ENCODE data around the gene LMAN2. TPM values are rescaled to one million over a fixed set of nuclear protein-coding genes. Genes with fewer than 3 reads are reported as not detected.
"Not testable (repeated sequence)": the region's sequence is repeated elsewhere in the genome, so short reads cannot be mapped to it uniquely, and the experiment has no call there.

Gene LMAN2
- total RNA-seq, 1 donor from 2014 or later, result 103 TPM

DNA sequence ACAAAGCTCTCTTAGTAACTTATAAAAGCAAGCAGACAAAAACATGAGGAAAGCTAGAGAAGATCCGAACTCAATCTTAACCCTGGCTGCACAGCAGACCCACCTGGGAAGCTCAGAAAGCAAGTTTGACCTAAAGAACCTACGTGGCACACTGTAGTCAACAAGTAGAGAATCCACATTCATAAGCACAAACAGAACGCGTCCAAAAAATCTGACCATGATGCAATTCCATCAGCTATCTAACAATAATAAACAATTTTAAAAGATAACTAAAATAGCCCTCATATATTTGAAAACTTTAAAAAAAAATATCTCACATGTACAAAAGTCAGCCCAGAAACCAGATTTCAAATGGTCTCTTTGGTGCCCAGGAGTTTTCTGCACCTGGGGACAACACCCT, 4.6 kb downstream of the LMAN2 start:
- Histone ChIP-seq H3K79me2 (ENCODE audit: insufficient read depth, low read length) (peaks cover 88% of the 10 kb centered on the region), H3K36me3 (ENCODE audit: insufficient read depth, low read length) (peaks cover 24% of the 10 kb centered on the region), H2AFZ (ENCODE audit: low read depth, low read length) (no peak overlapping the region), H3K4me3 (ENCODE audit: insufficient read depth, low read depth, low read length) (no peak overlapping the region), H3K9me3 (ENCODE audit: insufficient read depth, low read depth, low read length) (no peaks in the 10 kb centered on the region), H3K4me2 (ENCODE audit: low read length) (no peak overlapping the region), H3K27me3 (ENCODE audit: insufficient read depth, low read length) (no peaks in the 10 kb centered on the region), H4K20me1 (ENCODE audit: insufficient read depth, low read length) (peaks cover 62% of the 10 kb centered on the region), H3K27ac (ENCODE audit: low read depth, low read length) (no peak overlapping the region), H3K9ac (ENCODE audit: low read length) (no peak overlapping the region), H3K4me1 (ENCODE audit: insufficient read depth, low read length) (peaks cover 14% of the 10 kb centered on the region)
- FAIRE-seq (no peak), DNase-seq (ENCODE audit: low read depth) (no peak)
- H3K27me3 Mint-ChIP-seq (ENCODE audit: low read depth, unreplicated experiment), result no peaks in the 10 kb centered on the region
- no peaks in the 10 kb centered on the region for H3K9me3 Mint-ChIP-seq (ENCODE audit: unreplicated experiment)
- no peak overlapping the region for H3K4me3 Mint-ChIP-seq (ENCODE audit: unreplicated experiment)
- H3K4me1 Mint-ChIP-seq (ENCODE audit: low read depth, unreplicated experiment), result peaks cover 15% of the 10 kb centered on the region
- H3K36me3 Mint-ChIP-seq (ENCODE audit: low read depth, unreplicated experiment), result no peaks in the 10 kb centered on the region
- TF ChIP-seq, protein P1, sequence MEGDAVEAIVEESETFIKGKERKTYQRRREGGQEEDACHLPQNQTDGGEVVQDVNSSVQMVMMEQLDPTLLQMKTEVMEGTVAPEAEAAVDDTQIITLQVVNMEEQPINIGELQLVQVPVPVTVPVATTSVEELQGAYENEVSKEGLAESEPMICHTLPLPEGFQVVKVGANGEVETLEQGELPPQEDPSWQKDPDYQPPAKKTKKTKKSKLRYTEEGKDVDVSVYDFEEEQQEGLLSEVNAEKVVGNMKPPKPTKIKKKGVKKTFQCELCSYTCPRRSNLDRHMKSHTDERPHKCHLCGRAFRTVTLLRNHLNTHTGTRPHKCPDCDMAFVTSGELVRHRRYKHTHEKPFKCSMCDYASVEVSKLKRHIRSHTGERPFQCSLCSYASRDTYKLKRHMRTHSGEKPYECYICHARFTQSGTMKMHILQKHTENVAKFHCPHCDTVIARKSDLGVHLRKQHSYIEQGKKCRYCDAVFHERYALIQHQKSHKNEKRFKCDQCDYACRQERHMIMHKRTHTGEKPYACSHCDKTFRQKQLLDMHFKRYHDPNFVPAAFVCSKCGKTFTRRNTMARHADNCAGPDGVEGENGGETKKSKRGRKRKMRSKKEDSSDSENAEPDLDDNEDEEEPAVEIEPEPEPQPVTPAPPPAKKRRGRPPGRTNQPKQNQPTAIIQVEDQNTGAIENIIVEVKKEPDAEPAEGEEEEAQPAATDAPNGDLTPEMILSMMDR (IDR thresholded peaks at IDR 0.05; ENCODE audit: insufficient read depth, low read depth, low read length), result no peak
- TF ChIP-seq EZH2 (IDR thresholded peaks at IDR 0.05; ENCODE audit: insufficient read depth, low read length), result no peak
- H3K27ac Mint-ChIP-seq (ENCODE audit: unreplicated experiment), result no peak overlapping the region

DNA sequence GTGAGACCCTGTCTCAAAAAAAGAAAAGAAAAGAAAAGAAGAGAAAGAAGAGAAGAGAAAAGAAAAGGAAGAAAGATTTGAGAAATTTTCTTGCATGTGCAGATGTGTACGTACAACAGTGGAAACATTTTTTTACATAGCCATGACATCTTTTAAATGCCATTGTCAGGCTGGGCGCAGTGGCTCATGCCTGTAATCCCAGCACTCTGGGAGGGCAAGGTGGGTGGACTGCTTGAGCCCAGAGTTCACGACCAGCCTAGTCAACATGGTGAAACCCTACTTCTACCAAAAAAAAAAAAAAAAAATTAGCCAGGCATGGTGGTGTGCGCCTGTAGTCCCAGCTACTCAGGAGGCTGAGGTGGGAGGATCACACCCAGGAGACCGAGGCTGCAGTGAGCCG, 6.6 kb downstream of the LMAN2 start:
- TF ChIP-seq EZH2 (IDR thresholded peaks at IDR 0.05; ENCODE audit: insufficient read depth, low read length), result no peak
- TF ChIP-seq, protein P1 (IDR thresholded peaks at IDR 0.05; ENCODE audit: insufficient read depth, low read depth, low read length), result no peak
- peaks cover 24% of the 10 kb centered on the region for H3K36me3 ChIP-seq (ENCODE audit: insufficient read depth, low read length)
- no peak overlapping the region for H3K9ac ChIP-seq (ENCODE audit: low read length)
- DNase-seq (ENCODE audit: low read depth), result no peak
- no peak overlapping the region for H3K4me2 ChIP-seq (ENCODE audit: low read length)
- H3K9me3 ChIP-seq (ENCODE audit: insufficient read depth, low read depth, low read length), result no peaks in the 10 kb centered on the region
- Mint-ChIP-seq H3K36me3 (ENCODE audit: low read depth, unreplicated experiment) (peaks cover 6% of the 10 kb centered on the region), H3K27ac (ENCODE audit: unreplicated experiment) (no peak overlapping the region), H3K4me3 (ENCODE audit: unreplicated experiment) (no peak overlapping the region), H3K4me1 (ENCODE audit: low read depth, unreplicated experiment) (peaks cover 7% of the 10 kb centered on the region), H3K9me3 (ENCODE audit: unreplicated experiment) (no peaks in the 10 kb centered on the region), H3K27me3 (ENCODE audit: low read depth, unreplicated experiment) (no peaks in the 10 kb centered on the region)
- H3K27me3 ChIP-seq (ENCODE audit: insufficient read depth, low read length), result no peaks in the 10 kb centered on the region
- no peak overlapping the region for H3K27ac ChIP-seq (ENCODE audit: low read depth, low read length)
- peaks cover 59% of the 10 kb centered on the region for H4K20me1 ChIP-seq (ENCODE audit: insufficient read depth, low read length)
- FAIRE-seq, result no peak
- peaks cover 4% of the 10 kb centered on the region for H3K4me1 ChIP-seq (ENCODE audit: insufficient read depth, low read length)
- no peak overlapping the region for H2AFZ ChIP-seq (ENCODE audit: low read depth, low read length)
- H3K79me2 ChIP-seq (ENCODE audit: insufficient read depth, low read length), result peaks cover 85% of the 10 kb centered on the region
- H3K4me3 ChIP-seq (ENCODE audit: insufficient read depth, low read depth, low read length), result no peak overlapping the region

DNA sequence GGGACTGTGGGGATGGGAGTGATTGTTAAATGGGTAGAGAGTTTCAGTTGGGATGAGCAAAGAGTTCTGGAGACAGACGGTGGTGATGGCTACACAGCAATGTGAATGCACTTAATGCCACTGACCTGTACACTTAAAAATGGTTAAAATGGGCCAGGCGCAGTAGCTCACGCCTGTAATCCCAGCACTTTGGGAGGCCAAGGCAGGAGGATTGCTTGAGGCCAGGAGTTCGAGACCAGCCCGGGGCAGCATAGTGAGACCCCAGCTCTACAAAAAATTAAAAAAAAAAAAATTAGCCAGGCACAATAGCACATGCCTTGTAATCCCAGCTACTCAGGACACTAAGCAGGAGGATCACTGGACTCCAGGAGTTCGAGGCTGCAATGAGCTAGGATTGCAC, 7.7 kb downstream of the LMAN2 start:
- peaks cover 20% of the 10 kb centered on the region for H3K36me3 ChIP-seq (ENCODE audit: insufficient read depth, low read length)
- H3K4me3 Mint-ChIP-seq (ENCODE audit: unreplicated experiment), result no peak overlapping the region

DNA sequence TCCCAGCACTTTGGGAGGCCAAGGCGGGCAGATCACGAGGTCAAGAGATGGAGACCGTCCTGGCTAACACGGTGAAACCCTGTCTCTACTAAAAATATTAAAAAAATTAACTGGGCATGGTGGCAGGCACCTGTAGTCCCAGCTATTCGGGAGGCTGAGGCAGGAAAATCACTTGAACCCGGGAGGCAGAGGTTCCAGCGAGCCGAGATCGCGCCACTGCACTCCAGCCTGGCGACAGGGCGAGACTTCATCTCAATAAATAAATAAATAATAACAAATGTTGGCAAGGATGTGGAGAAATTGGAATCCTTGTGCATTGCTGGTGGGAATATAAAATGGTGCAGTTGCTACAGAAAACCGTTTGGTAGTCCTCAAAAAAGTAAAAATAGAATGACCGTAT, 8.5 kb downstream of the LMAN2 start:
- not testable (repeated sequence) for H3K4me2 ChIP-seq (ENCODE audit: low read length); H3K36me3 Mint-ChIP-seq (ENCODE audit: low read depth, unreplicated experiment); FAIRE-seq; H3K27ac ChIP-seq (ENCODE audit: low read depth, low read length); H3K27me3 Mint-ChIP-seq (ENCODE audit: low read depth, unreplicated experiment); H3K9me3 Mint-ChIP-seq (ENCODE audit: unreplicated experiment); H3K9ac ChIP-seq (ENCODE audit: low read length); H3K4me1 ChIP-seq (ENCODE audit: insufficient read depth, low read length); H2AFZ ChIP-seq (ENCODE audit: low read depth, low read length); H3K4me3 Mint-ChIP-seq (ENCODE audit: unreplicated experiment); H3K9me3 ChIP-seq (ENCODE audit: insufficient read depth, low read depth, low read length); DNase-seq (ENCODE audit: low read depth); H3K27me3 ChIP-seq (ENCODE audit: insufficient read depth, low read length); H3K4me1 Mint-ChIP-seq (ENCODE audit: low read depth, unreplicated experiment); H3K4me3 ChIP-seq (ENCODE audit: insufficient read depth, low read depth, low read length); H3K27ac Mint-ChIP-seq (ENCODE audit: unreplicated experiment)
- peaks cover 65% of the 10 kb centered on the region for H4K20me1 ChIP-seq (ENCODE audit: insufficient read depth, low read length)
- peaks cover 84% of the 10 kb centered on the region for H3K79me2 ChIP-seq (ENCODE audit: insufficient read depth, low read length)
- peaks cover 21% of the 10 kb centered on the region for H3K36me3 ChIP-seq (ENCODE audit: insufficient read depth, low read length)

More for the DNA sequence above, 7.7 kb downstream of the LMAN2 start:
- H3K9me3 ChIP-seq (ENCODE audit: insufficient read depth, low read depth, low read length), result no peaks in the 10 kb centered on the region
- H3K9ac ChIP-seq (ENCODE audit: low read length), result no peak overlapping the region
- peaks cover 6% of the 10 kb centered on the region for H3K36me3 Mint-ChIP-seq (ENCODE audit: low read depth, unreplicated experiment)
- FAIRE-seq (no peak), DNase-seq (ENCODE audit: low read depth) (no peak)
- no peaks in the 10 kb centered on the region for H3K27me3 Mint-ChIP-seq (ENCODE audit: low read depth, unreplicated experiment)
- no peaks in the 10 kb centered on the region for H3K4me1 Mint-ChIP-seq (ENCODE audit: low read depth, unreplicated experiment)
- H3K27me3 ChIP-seq (ENCODE audit: insufficient read depth, low read length), result no peaks in the 10 kb centered on the region
- no peak overlapping the region for H3K4me2 ChIP-seq (ENCODE audit: low read length)
- H3K27ac ChIP-seq (ENCODE audit: low read depth, low read length), result no peak overlapping the region
- no peaks in the 10 kb centered on the region for H3K9me3 Mint-ChIP-seq (ENCODE audit: unreplicated experiment)
- H3K4me3 ChIP-seq (ENCODE audit: insufficient read depth, low read depth, low read length), result no peak overlapping the region
- peaks cover 85% of the 10 kb centered on the region for H3K79me2 ChIP-seq (ENCODE audit: insufficient read depth, low read length)
- no peaks in the 10 kb centered on the region for H3K4me1 ChIP-seq (ENCODE audit: insufficient read depth, low read length)
- H3K27ac Mint-ChIP-seq (ENCODE audit: unreplicated experiment), result no peak overlapping the region
- TF ChIP-seq, protein P1 (IDR thresholded peaks at IDR 0.05; ENCODE audit: insufficient read depth, low read depth, low read length), result no peak
- TF ChIP-seq EZH2 (IDR thresholded peaks at IDR 0.05; ENCODE audit: insufficient read depth, low read length), result no peak
- no peak overlapping the region for H2AFZ ChIP-seq (ENCODE audit: low read depth, low read length)
- peaks cover 59% of the 10 kb centered on the region for H4K20me1 ChIP-seq (ENCODE audit: insufficient read depth, low read length)

Data from astrocyte (in vitro differentiated cells and primary cell).